GM12801 (cell line): Measurements from ENCODE around the gene MMRN1.

Experiments used
- TF ChIP-seq, protein P1 (sequence below): IDR thresholded peaks from one replicate; pipeline ENCODE4 v1.5.1; 2011; ENCODE audit warnings: control low read depth; ENCODE audit not compliant: insufficient read length; ENCODE audit errors: extremely low read depth

The MMRN1 gene

DNA sequence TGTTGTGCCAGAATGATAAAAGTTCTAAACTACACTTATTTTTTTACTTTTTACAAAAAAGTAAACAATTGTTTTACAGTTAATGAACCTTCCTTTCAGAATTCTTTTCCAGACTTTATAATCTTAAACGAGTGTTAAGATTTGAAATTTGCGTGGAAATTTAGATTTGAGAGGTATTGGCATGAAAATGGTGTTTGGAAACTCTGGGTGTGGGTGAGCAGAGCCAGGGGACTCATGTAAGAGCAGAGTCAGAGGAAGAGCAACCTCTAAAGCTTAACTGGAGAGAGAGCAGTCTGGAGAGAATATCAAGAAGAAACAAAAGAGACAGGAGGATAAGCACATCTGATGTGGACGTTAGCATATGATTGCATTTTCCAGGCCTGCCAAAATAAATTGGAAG is 48.2 kb downstream of the MMRN1 start:
- TF ChIP-seq, protein P1, sequence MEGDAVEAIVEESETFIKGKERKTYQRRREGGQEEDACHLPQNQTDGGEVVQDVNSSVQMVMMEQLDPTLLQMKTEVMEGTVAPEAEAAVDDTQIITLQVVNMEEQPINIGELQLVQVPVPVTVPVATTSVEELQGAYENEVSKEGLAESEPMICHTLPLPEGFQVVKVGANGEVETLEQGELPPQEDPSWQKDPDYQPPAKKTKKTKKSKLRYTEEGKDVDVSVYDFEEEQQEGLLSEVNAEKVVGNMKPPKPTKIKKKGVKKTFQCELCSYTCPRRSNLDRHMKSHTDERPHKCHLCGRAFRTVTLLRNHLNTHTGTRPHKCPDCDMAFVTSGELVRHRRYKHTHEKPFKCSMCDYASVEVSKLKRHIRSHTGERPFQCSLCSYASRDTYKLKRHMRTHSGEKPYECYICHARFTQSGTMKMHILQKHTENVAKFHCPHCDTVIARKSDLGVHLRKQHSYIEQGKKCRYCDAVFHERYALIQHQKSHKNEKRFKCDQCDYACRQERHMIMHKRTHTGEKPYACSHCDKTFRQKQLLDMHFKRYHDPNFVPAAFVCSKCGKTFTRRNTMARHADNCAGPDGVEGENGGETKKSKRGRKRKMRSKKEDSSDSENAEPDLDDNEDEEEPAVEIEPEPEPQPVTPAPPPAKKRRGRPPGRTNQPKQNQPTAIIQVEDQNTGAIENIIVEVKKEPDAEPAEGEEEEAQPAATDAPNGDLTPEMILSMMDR: no peak

DNA sequence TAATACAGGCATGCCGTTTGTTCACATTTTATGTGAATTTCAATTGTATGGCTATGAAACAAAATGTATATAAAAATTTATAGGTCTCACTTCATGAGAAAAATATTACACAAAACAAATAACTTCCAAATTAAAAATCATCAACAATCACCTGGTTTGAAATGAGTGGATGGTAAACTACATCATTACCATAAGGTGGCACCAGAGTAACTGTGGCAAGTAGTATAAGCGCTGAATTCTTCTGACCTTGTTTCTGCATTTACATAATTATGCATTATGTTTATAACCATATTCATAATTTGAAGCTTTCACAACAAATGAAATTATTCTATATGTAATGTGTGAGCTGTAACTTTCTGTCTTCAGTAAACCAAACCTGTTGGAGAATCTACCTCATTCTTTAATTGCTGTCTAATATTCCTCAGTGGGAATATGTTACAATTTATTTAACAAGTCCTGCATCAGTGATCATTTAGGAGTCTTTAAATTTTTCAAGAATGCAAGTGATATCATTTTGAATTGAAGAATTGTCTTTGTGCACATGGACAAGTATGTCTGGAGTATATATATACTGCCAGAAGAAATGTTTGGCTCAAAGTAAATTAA is 55.2 kb downstream of the MMRN1 start:
- TF ChIP-seq, protein P1: no peak

DNA sequence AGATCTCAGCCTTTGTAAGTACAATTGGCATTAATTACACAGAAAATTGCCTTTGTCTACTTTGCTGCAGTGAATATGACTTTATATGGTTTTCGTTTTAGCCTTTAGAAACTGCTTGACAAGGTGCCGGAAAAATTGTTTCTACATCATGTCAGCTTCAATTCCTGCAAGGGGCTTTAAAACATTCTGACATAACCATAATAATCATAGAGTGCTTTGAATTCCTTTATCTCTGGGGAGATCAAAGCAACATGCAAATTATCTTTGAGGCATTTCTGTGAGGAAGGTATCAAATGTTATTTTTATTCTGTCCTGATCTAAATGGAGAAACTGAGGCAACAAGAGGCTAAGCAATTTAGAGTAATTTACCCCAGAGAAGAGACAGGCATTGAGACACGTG is 57.8 kb downstream of the MMRN1 start:
- TF ChIP-seq, protein P1: no peak

DNA sequence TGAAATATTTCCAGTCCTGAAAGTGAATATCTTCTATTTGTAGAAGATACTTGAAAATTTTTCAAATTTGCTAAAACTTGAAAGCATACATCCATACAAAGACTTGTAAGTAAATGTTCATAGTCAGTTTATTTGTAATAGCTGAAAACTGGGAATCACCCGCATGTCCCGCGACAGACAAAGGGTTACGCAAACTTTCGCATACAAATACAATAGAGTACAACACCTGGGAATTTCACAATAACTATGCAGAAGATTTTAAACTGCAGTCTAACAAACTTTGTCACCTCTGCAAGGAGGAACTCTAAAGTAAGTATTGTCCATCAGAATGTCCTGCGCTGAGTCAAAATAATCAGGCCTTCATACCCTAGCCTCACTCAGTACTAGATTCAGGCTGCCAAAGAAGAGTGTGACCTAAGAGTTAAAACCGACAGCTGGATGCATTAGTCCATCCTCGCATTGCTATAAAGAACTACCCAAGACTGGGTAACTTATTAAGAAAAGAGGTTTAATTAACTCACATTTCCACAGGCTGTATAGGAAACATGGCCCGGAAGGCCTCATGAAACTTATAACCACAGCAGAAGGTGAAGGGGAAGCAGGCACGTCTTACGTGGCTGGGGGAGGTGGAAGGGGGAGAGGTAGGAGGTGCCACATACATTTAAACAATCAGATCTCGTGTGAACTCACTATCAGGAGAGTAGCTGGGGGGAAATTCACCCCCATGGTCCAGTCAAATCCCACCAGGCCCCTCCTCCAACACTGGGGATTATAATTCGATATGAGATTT is 60.4 kb downstream of the MMRN1 start:
- TF ChIP-seq, protein P1: no peak

DNA sequence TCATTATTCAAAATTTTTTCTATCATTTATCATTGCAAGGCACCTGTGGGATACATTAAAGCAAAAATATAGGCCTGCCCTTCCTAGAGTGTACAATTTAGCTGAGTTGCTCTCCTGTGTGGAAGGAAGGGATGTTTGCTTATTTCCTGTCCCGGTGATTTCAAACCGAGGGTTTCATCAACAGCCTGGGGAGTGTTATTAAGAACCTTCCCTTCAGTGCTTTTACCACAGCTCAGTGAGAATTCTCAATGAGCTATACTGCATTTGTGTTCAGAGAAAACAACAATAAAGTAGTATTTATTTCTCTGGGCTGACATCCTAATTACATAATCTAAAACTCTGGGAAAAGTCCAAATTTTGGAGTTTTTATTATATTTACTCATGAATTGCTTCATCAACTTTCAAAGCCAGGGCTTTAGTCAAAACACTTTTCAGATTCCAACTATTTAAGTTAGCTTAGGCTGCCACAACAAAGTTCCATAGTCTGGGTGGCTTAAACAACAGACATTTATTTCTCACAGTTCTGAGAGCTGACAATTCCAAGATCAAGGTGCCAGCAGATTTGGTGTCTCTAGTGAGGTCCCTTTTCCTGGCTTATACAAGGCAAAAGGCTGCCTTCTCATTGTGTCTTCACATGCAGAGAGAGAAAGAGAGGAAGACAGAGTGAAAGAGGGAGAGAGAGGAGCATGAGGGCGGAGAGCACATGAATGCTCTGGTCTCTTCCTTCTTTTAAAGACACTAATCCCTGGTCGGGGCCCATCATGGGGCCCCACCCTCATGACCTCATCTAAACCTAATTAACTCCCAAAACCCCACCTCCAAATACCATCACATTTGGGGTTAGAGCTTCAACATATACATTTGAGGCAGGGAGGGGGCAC is 62.6 kb downstream of the MMRN1 start:
- TF ChIP-seq, protein P1: no peak

DNA sequence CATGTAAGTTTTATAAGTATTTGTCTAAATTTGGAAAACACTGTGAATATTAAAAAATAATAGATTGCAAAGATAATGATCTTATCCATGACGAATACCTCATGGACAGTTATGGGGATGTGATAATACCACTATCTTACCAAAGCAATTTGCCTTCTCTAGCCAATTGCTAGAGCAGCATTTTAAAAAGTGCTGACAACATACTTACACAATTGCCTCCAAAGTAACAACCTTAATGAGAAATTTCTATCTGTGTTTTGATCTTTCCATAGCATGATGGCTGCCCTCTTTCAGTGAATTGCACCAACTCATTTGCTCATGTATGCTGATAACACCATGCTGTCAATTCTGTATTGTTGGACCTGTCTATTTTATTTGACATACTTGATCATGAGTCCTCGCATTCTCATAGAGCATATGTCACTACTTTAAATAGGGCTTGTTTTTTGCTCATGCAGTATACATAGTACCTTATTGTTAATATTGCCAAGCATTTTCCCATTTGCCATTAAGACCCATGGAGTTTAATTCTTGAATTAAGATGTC is 87.2 kb downstream of the MMRN1 start:
- TF ChIP-seq, protein P1: no peak

DNA sequence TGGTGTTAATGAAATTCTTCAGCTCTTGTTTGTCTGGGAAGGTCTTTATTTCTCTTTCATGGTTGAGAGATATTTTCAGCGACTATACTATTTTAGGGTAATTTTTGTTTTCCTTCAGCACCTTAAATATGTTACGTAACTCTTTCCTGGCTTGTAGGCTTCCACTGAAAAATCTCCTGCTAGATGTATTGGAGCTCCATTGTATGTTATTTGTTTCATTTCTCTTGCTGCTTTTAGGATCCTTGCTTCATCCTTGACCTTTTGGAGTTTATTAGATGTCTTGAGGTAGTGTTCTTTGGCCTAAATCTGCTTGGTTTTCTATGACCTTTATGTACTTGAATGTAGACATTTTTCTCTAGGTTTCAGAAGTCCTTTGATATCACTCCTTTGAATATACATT is 93.6 kb downstream of the MMRN1 start:
- TF ChIP-seq, protein P1: no peak
